ENCODE data around the gene ACTA2.

DNA sequence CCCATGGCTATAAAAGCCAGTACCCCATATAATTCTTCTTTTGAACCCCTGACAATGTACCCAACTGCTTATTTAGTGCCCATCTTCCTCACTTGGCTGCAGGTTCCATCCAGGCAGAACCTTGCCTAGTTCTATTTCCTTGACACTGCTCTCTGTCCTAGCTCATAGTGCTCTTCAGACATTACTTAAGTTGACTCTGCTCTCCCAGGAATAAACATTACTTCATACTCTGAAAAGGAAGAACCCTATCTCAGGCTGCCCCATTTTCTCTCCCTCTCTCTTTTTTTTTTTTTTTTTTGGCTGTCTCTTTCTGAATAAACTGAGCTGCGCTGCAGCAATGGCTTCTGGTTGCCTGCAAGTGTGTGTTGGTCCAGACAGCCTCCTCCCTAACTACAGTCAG is 21.0 kb downstream of the ACTA2 start:
- TF ChIP-seq CTCF (IDR thresholded peaks at IDR 0.05; ENCODE audit: low read depth, low read length, missing input control): no peak
- TF ChIP-seq, protein P1, sequence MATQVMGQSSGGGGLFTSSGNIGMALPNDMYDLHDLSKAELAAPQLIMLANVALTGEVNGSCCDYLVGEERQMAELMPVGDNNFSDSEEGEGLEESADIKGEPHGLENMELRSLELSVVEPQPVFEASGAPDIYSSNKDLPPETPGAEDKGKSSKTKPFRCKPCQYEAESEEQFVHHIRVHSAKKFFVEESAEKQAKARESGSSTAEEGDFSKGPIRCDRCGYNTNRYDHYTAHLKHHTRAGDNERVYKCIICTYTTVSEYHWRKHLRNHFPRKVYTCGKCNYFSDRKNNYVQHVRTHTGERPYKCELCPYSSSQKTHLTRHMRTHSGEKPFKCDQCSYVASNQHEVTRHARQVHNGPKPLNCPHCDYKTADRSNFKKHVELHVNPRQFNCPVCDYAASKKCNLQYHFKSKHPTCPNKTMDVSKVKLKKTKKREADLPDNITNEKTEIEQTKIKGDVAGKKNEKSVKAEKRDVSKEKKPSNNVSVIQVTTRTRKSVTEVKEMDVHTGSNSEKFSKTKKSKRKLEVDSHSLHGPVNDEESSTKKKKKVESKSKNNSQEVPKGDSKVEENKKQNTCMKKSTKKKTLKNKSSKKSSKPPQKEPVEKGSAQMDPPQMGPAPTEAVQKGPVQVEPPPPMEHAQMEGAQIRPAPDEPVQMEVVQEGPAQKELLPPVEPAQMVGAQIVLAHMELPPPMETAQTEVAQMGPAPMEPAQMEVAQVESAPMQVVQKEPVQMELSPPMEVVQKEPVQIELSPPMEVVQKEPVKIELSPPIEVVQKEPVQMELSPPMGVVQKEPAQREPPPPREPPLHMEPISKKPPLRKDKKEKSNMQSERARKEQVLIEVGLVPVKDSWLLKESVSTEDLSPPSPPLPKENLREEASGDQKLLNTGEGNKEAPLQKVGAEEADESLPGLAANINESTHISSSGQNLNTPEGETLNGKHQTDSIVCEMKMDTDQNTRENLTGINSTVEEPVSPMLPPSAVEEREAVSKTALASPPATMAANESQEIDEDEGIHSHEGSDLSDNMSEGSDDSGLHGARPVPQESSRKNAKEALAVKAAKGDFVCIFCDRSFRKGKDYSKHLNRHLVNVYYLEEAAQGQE (IDR thresholded peaks at IDR 0.05): no peak
- no peak for TF ChIP-seq ZBTB33 (IDR thresholded peaks at IDR 0.05)
- TF ChIP-seq ATF3 (IDR thresholded peaks at IDR 0.05): no peak
- TF ChIP-seq GABPA (IDR thresholded peaks at IDR 0.05 in 1 of 2, conservative IDR thresholded peaks at IDR 0.05 in 1 of 2): no peak
- TF ChIP-seq FOXA1 (IDR thresholded peaks at IDR 0.05): no peak
- no peak for TF ChIP-seq RAD21 (IDR thresholded peaks at IDR 0.05)
- no peak for TF ChIP-seq SP1 (IDR thresholded peaks at IDR 0.05)
- TF ChIP-seq HNF4A (conservative IDR thresholded peaks at IDR 0.05): no peak
- no peak for TF ChIP-seq EGR1 (IDR thresholded peaks at IDR 0.05; ENCODE audit: low read depth in 2 of 2)
- TF ChIP-seq JUND (IDR thresholded peaks at IDR 0.05): no peak
